Calu3 (cell line): Measurements from ENCODE around the gene FAM114A1. TPM values are rescaled to one million over a fixed set of nuclear protein-coding genes. Genes with fewer than 3 reads are reported as not detected.

ENCODE experiments used
- BruUV-seq: library from RNA; stranded (reverse); fragments of 400-500 nt; replicated peaks from 2 replicates; lab custom pipeline; 2021; lab: Mats Ljungman, UMichigan
- CTCF ChIA-PET: fragments of 300-600 bp; sonication (Branson Sonifier 250); formaldehyde crosslinking; loops from one replicate; lab custom pipeline; 2022; ENCODE audit warnings: antibody characterized with exemption; lab: Charles Lee
- DNase-seq: peaks from one replicate; pipeline ENCODE4 v3.0.0; 2022
- H3K27ac Mint-ChIP-seq: one replicate; pipeline ENCODE4 v1.8.0; 2022; ENCODE audit warnings: mixed read lengths; ENCODE audit not compliant: unreplicated experiment
- H3K27me3 Mint-ChIP-seq: one replicate; pipeline ENCODE4 v1.8.0; 2022; ENCODE audit warnings: mixed read lengths; ENCODE audit not compliant: unreplicated experiment
- H3K36me3 Mint-ChIP-seq: one replicate; pipeline ENCODE4 v1.8.0; 2022; ENCODE audit warnings: mild to moderate bottlenecking, moderate library complexity, mixed read lengths; ENCODE audit not compliant: insufficient read depth, unreplicated experiment
- H3K4me1 Mint-ChIP-seq: one replicate; pipeline ENCODE4 v1.8.0; 2022; ENCODE audit warnings: mild to moderate bottlenecking, low read depth, mixed read lengths; ENCODE audit not compliant: unreplicated experiment
- H3K4me3 Mint-ChIP-seq: one replicate; pipeline ENCODE4 v1.8.0; 2022; ENCODE audit warnings: mild to moderate bottlenecking, low read depth, moderate library complexity, mixed read lengths; ENCODE audit not compliant: unreplicated experiment
- H3K9me3 Mint-ChIP-seq: one replicate; pipeline ENCODE4 v1.8.0; 2022; ENCODE audit warnings: low read depth, mixed read lengths; ENCODE audit not compliant: unreplicated experiment
- intact Hi-C: fragments of 100-400 bp; cut with micrococcal nuclease; formaldehyde crosslinking; loops from one replicate; pipeline ENCODE4 v1.10.0; 2022; ENCODE audit not compliant: unreplicated experiment
- total RNA-seq: library from RNA; stranded (reverse); gene quantifications from 2 replicates; pipeline ENCODE4 v1.2.3, GENCODE V29; 2022
- TF ChIP-seq, protein P1 (sequence below): fragments of 200-600 bp; IDR thresholded peaks from one replicate; pipeline ENCODE4 v1.8.0; 2022; ENCODE audit warnings: antibody characterized with exemption; ENCODE audit not compliant: unreplicated experiment

The FAM114A1 gene
- total RNA-seq, 1 experiment from 2014 or later: 22.1 TPM

DNA sequence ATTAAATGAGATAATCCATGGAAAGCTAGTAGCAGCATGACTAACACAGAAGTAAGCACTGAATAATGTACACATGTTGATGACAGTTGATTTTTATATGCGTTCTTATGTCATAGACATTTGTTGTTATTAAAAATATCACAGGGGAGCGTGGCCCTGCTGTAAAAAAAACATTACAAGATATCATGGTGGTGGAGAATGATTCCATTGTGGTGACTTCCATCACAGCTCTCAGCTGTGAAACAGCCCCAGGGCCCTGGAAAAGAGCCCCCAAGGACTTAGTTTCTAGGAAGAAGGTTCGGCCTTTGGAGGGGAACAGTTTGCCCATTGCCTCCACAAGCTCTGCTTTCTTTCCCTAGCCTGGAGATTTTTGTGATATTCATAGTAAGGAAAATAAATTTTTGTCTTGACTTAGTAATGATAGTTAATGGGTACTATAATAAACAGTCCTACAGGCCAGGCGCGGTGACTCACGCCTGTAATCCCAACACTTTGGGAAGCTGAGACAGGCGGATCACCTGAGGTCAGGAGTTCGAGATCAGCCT is 49.9 kb downstream of the FAM114A1 start:
- Mint-ChIP-seq H3K36me3 (no peaks in the 10 kb centered on the region), H3K4me3 (no peak overlapping the region), H3K4me1 (no peaks in the 10 kb centered on the region), H3K9me3 (no peaks in the 10 kb centered on the region), H3K27ac (no peak overlapping the region), H3K27me3 (no peaks in the 10 kb centered on the region)
- TF ChIP-seq, protein P1, sequence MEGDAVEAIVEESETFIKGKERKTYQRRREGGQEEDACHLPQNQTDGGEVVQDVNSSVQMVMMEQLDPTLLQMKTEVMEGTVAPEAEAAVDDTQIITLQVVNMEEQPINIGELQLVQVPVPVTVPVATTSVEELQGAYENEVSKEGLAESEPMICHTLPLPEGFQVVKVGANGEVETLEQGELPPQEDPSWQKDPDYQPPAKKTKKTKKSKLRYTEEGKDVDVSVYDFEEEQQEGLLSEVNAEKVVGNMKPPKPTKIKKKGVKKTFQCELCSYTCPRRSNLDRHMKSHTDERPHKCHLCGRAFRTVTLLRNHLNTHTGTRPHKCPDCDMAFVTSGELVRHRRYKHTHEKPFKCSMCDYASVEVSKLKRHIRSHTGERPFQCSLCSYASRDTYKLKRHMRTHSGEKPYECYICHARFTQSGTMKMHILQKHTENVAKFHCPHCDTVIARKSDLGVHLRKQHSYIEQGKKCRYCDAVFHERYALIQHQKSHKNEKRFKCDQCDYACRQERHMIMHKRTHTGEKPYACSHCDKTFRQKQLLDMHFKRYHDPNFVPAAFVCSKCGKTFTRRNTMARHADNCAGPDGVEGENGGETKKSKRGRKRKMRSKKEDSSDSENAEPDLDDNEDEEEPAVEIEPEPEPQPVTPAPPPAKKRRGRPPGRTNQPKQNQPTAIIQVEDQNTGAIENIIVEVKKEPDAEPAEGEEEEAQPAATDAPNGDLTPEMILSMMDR: no peak
- CTCF ChIA-PET: no interaction called here
- no TSS peak for BruUV-seq
- no peak for DNase-seq
- intact Hi-C loops: no loop called here

DNA sequence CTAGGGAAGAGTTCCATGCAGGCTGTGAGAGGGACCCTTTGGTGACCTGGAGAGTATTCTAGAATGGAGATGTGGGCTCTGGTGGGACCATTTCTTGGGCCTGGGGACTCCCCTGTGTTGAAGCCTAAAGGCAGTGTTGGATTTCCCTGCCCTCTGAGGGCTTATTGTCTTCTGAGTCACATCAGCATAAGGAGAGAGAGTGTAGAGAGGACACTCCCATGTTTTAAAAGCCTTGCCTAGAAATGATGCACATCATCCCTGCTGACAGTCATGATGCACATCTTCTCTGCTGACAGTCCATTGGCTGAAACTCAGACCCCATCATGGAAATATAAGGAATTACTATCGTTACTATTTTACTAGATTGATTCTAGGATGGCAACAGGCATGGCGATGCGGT is 51.9 kb downstream of the FAM114A1 start:
- DNase-seq: no peak
- Mint-ChIP-seq H3K4me3 (no peak overlapping the region), H3K9me3 (no peaks in the 10 kb centered on the region), H3K36me3 (no peaks in the 10 kb centered on the region), H3K27ac (no peak overlapping the region), H3K27me3 (no peaks in the 10 kb centered on the region), H3K4me1 (no peaks in the 10 kb centered on the region)
- CTCF ChIA-PET: no interaction called here
- intact Hi-C loops: no loop called here
- TF ChIP-seq, protein P1: no peak
- BruUV-seq: no TSS peak

DNA sequence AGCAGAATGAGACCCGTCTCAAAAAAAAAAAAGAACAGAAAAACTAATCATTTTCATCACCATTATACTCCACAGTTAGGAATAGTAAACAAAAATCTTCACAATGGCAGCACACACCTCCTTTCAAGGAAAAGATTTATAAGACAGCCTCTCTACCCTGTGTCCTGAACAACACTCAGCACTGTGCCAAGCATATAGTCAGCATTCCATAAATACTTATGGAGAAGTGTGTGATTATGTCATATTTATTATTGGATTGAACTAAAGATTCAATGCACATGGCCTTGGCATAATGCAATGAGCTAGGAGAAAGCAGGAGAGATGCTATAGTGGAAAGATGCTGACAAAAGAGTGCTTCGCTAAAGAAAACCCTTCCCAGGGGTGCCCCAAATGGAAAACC is 52.6 kb downstream of the FAM114A1 start:
- Mint-ChIP-seq H3K4me3 (no peak overlapping the region), H3K9me3 (no peaks in the 10 kb centered on the region), H3K4me1 (no peaks in the 10 kb centered on the region), H3K27me3 (no peaks in the 10 kb centered on the region), H3K36me3 (no peaks in the 10 kb centered on the region), H3K27ac (no peak overlapping the region)
- CTCF ChIA-PET: no interaction called here
- BruUV-seq: no TSS peak
- intact Hi-C loops: no loop called here
- TF ChIP-seq, protein P1: no peak
- DNase-seq: no peak

DNA sequence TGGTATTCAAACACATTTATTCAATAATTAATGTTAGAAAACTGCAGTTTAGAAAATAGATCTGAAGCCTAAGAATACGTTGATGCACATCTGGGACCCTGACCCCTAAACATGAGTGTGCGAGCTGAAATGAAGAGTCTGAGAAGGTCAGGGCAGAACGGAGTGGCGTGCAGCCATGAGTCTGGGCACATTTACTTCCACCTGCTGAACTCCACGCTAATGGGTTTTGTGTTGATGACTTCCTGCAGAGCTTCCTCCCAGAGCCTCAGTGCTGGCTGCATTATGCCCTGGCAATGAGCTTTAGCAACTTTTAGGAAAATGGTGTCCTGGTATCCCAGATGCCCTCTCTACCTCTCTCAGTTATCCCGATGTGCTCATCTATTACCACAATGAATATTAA is 53.1 kb downstream of the FAM114A1 start:
- Mint-ChIP-seq H3K9me3 (no peaks in the 10 kb centered on the region), H3K27me3 (no peaks in the 10 kb centered on the region), H3K27ac (no peak overlapping the region), H3K4me3 (no peak overlapping the region), H3K36me3 (no peaks in the 10 kb centered on the region), H3K4me1 (no peaks in the 10 kb centered on the region)
- no peak for DNase-seq
- intact Hi-C loops: no loop called here
- no TSS peak for BruUV-seq
- CTCF ChIA-PET: no interaction called here
- TF ChIP-seq, protein P1: no peak
